GM12891 (cell line): ENCODE measurements around the gene NDST3.
A peak's percentile ranks its signal among the peaks of the same experiment; 100 is the strongest.

Experiments
- DNase-seq: peaks from one replicate; pipeline ENCODE4 v3.0.0; 2011; ENCODE audit warnings: low spot score; ENCODE audit not compliant: insufficient read length
- FAIRE-seq: peaks from 2 replicates; lab custom pipeline; 2011; peaks lifted over from hg19 to GRCh38; lab: Jason Lieb, UNC
- PAX5 ChIP-seq: IDR thresholded peaks from 2 replicates; pipeline ENCODE4 v1.6.1; 2011; ENCODE audit warnings: low read length, moderate library complexity, mild to moderate bottlenecking; ENCODE audit not compliant: insufficient read depth, severe bottlenecking
- POLR2A ChIP-seq: IDR thresholded peaks from 2 replicates; pipeline ENCODE4 v1.6.1; 2011; ENCODE audit warnings: low read depth, low read length, control low read depth
- POLR2AphosphoS5 ChIP-seq: IDR thresholded peaks from 2 replicates; pipeline ENCODE4 v1.6.1; 2011; ENCODE audit warnings: low read depth, low read length, control low read depth
- POU2F2 ChIP-seq: IDR thresholded peaks from 2 replicates; pipeline ENCODE4 v1.6.1; 2011; ENCODE audit warnings: low read depth, mild to moderate bottlenecking, control low read depth, low read length, moderate library complexity
- SPI1 ChIP-seq: IDR thresholded peaks from 2 replicates; pipeline ENCODE4 v1.6.1; 2011; ENCODE audit warnings: low read depth, low read length, control low read depth
- TAF1 ChIP-seq: IDR thresholded peaks from 2 replicates; pipeline ENCODE4 v1.6.1; 2011; ENCODE audit warnings: low read depth, low read length, control low read depth

Gene NDST3

DNA sequence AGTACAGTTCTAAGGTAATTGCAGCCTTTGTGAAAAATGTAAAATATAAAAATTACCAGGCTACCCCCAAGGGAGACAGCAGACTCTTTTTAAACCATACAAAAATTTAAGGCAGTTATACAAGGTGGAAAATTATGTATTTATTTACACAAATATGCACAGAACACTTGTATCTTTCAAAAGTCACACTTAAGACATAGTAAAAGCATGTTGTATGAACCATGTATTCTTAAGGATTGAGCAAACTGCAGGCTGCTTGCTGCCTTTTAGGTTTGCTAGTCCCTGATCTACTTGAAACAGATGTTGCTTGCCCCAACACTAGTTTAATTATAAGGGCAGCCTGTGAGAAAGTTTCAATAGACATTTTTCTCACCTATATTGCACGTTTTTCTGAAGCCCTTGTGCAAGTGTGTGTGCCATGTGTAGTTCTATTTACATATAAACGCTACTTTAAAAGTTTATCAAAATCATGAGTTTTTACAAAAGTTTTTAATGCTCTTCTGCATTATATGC, 245.7 kb downstream of the NDST3 start:
- FAIRE-seq (no peak), DNase-seq (no peak)
- TF ChIP-seq PAX5, result no peak
- 0 out of 2 replicates have a peak, but pooled peaks have one; percentile 23 for TF ChIP-seq POLR2AphosphoS5

- peak; percentile 86 for FAIRE-seq
- no peak for DNase-seq
Observed at GRCh38 chr4:118280501-118281218, 246.4 kb downstream of the NDST3 start.

DNA sequence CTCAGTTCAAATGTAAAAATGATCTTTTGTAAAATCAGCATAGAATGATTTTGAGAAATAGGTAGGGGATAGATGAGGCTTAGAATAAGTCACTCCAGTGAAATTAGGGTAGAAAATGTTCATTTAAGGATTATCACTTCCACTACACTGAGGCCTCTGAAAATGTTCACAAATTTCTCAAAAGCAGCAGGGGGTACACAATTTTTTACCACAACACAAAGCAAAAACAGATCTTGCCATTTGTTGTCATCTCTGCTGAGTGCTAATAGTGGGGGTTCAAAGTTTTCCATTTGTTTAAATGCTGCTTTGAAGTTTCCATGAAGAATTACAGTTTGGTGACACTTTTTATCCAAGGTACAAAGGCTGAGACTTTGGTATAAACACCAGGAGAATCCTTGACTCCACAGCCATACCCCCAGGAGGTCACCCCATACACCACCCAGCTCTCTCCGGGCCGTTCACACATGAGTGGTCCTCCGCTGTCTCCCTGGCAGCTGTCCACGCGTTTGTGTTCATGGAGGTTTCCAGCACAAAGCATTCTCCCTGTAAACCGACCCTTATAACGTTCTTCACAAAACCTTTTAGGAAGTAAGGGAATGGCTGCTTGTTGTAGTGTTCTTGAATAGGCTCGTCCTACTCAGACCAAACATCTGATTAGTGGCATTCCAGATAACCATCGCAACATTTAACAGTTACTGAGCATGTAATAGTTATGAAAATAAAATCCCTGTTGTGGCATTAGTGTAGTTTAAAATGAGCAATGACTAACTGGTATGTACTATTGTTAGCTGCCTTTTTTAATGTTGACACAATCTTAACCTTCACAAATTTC, 247.5 kb downstream of the NDST3 start:
- DNase-seq (no peak), FAIRE-seq (peak; percentile 13)

More at GRCh38 chr4:118280501-118281218, 246.4 kb downstream of the NDST3 start:
- TF ChIP-seq TAF1 (no peak), PAX5 (no peak), POU2F2 (no peak), POLR2AphosphoS5 (no peak; the same call in 1 of the 2 replicates), POLR2A (no peak; the same call in none of the 2 replicates), SPI1 (no peak)

DNA sequence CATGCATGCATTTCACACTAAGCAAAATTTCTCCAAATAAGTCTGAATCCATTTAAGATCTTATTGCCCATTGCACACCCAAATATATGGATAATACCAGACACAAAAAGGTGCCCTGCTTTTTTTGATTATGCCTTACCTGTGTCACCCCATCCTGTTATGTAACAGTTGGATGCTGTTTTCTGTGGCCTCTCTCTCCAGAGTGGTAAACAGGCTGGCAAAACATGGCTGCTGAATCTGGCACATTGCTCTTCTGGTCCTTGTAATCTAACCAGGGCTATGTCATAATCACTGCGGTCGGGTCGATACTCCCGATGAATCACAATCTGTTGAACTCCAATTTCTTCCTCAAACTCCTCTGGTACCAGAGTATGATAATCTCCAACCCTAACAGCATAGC, 248.4 kb downstream of the NDST3 start:
- FAIRE-seq (no peak), DNase-seq (no peak)
- TF ChIP-seq POLR2AphosphoS5, result 0 out of 2 replicates have a peak, but pooled peaks have one; percentile 20
- no peak for TF ChIP-seq SPI1

More for the DNA sequence above, 247.5 kb downstream of the NDST3 start:
- TF ChIP-seq PAX5, result no peak
- TF ChIP-seq POLR2A, result peak; percentile 75
- no peak for TF ChIP-seq POU2F2
- peak; percentile 84 for TF ChIP-seq POLR2AphosphoS5
- no peak for TF ChIP-seq SPI1

DNA sequence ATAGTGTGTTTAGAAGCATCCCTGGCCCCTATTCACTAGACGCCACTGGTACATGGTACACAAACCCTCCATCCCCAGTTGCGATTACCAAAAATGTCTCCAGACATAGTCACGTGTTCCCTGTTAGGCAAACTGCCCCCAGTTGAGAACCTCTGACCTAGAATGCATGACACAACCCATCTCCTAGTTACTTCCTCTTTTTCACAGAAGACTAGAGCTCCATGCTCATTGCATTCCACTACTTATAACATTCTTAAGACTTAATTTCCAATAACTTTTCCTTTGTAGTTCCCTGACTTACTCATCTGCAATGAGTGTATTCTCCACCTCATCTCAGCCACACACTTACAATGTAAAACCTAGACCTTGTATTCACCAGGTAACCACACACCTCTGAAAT, 249.9 kb downstream of the NDST3 start:
- DNase-seq (no peak), FAIRE-seq (peak; percentile 82)
- TF ChIP-seq POLR2A (no peak), SPI1 (no peak), PAX5 (no peak), TAF1 (no peak), POU2F2 (no peak), POLR2AphosphoS5 (no peak)

- TF ChIP-seq POLR2AphosphoS5, result no peak
- no peak for TF ChIP-seq SPI1
- no peak for TF ChIP-seq PAX5
- no peak for TF ChIP-seq TAF1
- no peak for TF ChIP-seq POU2F2
- no peak for TF ChIP-seq POLR2A
- DNase-seq, result no peak
- FAIRE-seq, result no peak
Observed at GRCh38 chr4:118285931-118286330, 251.6 kb downstream of the NDST3 start.

DNA sequence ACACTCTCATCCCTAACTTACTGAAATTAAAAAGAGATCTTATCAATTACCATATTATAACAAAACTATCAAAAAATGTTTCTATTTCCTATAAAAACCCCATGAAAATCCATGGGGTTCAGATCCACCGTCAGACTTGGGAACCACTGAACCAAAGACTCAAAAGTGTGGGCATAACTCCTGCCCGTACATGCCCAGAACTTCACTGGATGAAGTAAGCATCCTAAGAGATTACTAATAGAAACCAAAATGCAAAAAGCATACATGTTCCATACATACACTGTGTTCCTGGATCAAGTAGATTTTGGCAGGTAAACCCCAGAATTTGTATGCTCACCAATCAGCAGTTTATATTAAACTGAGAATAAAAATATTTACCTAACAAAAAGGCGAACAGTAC, 252.4 kb downstream of the NDST3 start:
- TF ChIP-seq SPI1 (no peak), POLR2A (no peak), TAF1 (no peak), POLR2AphosphoS5 (no peak), PAX5 (no peak), POU2F2 (no peak)
- DNase-seq (no peak), FAIRE-seq (no peak)

- no peak for DNase-seq
- no peak for FAIRE-seq
- no peak for TF ChIP-seq POLR2A
- TF ChIP-seq PAX5, result no peak
- no peak for TF ChIP-seq POU2F2
- TF ChIP-seq POLR2AphosphoS5, result no peak
- no peak for TF ChIP-seq SPI1
- TF ChIP-seq TAF1, result no peak
Observed at GRCh38 chr4:118287711-118288451, 253.6 kb downstream of the NDST3 start.

GRCh38 chr4:118289794-118290193, 255.5 kb downstream of the NDST3 start:
- TF ChIP-seq POLR2A (no peak), TAF1 (no peak), PAX5 (no peak), SPI1 (no peak), POLR2AphosphoS5 (no peak), POU2F2 (no peak)
- no peak for DNase-seq
- FAIRE-seq, result no peak
